Left renal pelvis (tissue), 4 donors: Measurements from ENCODE around the gene TMEM94. TPM values are rescaled to one million over a fixed set of nuclear protein-coding genes. Genes with fewer than 3 reads are reported as not detected.

Source experiments
- DNase-seq, 4 donors: peaks; one replicate each; pipeline ENCODE4 v3.0.0-alpha.2; 2013; ENCODE audit warnings: low read depth in 4 of 4, low spot score in 3 of 4
- polyA plus RNA-seq, 4 donors: library from polyadenylated mRNA; unstranded; fragments of 120-200 nt; gene quantifications; one replicate each; pipeline ENCODE4 v1.2.1, GENCODE V29; 2013; ENCODE audit not compliant: insufficient read length in 4 of 4

TMEM94 gene
- polyA plus RNA-seq, 4 donors = 65.4 to 105 (median 88.2) TPM

DNA sequence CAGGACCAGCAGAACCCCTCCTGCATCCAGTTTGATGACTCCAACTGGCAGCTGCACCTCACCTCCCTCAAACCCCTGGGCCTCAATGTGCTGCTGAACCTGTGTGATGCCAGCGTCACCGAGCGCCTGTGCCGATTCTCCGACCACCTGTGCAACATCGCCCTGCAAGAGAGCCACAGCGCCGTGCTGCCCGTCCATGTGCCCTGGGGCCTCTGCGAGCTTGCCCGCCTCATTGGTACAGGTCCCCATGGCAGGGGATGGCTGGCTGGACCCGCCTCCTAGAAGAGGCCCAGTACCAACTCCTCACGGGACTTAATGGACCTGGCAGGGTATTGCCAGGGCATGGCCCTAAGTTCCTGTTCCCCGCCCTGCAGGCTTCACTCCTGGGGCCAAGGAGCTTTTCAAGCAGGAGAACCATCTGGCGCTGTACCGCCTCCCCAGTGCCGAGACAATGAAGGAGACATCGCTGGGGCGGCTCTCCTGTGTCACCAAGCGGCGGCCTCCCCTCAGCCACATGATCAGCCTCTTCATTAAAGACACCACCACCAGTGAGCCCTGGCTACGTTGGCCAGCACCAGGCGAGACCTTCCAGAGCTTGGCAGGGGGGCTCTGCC lies 36.2 kb downstream of the TMEM94 start:
- no peak for DNase-seq

DNA sequence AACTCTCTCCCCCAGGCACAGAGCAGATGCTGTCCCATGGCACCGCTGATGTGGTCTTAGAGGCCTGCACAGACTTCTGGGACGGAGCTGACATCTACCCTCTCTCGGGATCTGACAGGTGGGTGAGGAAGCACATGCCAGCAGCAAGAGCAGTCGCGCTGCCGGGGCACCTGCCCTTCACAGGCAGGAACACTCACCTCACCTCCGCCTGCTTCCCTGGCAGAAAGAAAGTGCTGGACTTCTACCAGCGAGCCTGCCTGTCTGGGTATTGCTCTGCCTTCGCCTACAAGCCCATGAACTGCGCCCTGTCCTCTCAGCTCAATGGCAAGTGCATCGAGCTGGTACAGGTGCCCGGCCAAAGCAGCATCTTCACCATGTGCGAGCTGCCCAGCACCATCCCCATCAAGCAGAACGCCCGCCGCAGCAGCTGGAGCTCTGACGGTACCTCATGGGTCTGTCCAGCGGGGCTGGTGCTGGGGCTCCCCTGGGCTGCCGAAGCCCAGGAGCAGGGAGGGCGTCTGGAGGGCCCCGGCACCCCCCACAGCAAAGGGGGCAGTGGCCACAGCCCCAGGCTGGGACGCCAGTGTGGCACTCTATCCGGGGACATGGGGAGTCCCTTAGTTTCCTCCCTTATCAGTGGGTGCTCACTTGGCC lies 37.2 kb downstream of the TMEM94 start:
- no peak for DNase-seq

DNA sequence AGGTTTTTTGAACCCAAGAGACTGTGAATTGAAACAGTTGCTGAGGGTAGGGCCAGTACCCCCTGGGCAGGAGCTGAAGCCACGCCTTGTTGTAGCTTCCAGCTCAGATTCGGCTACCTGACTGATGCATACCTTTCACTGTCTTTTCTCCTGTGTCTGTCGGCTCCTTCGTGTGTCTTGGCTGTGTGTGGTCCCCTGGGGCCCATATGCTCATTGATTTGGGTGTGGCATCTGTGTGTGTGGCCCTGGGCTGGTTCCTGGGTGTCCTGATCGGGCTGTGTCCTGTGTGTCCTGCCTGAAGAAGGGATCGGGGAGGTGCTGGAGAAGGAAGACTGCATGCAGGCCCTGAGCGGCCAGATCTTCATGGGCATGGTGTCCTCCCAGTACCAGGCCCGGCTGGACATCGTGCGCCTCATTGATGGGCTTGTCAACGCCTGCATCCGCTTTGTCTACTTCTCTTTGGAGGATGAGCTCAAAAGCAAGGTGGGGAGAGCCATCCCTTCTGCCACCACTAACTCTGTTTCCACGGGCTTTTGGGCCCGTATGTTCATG lies 38.0 kb downstream of the TMEM94 start:
- no peak for DNase-seq

DNA sequence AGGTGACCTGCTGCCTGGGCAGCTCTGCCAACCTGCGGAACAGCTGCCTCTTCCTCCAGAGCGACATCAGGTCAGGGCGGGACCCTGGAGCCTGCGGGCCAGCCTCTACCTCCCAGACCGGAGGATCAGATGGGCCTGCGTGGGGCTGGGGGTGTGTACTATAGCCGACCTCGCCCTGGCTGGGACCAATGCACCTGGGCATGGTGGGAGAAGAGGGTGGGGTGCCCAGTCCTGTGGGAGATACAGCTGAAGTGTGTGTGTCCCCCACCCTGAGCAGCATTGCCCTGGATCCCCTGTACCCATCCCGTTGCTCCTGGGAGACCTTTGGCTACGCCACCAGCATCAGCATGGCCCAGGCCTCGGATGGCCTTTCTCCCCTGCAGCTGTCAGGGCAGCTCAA lies 39.6 kb downstream of the TMEM94 start:
- DNase-seq = no peak

DNA sequence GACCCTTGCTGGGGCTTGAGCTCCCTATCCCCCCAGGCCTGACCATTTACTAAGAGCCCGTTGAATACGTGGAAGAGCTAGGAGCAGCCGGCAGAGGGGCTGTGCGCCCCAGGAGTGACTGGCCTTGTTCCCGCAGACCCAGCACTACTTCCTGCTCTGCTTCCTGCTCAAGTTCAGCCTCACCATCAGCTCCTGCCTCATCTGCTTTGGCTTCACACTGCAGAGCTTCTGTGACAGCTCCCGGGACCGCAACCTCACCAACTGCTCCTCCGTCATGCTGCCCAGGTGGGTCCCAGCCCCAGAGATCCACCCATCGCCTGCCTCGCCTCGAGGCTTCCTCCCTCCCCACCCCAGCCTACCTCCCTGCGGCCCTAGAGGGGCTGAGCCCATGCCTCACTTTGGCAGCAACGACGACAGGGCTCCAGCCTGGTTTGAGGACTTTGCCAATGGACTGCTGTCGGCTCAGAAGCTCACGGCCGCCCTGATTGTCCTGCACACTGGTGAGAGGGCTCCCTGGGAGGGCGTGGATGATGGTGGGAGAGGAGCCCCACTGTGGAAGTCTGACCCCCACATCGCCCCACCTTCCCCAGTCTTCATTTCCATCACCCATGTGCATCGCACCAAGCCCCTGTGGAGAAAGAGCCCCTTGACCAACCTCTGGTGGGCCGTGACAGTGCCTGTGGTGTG lies 41.7 kb downstream of the TMEM94 start:
- DNase-seq = no peak

DNA sequence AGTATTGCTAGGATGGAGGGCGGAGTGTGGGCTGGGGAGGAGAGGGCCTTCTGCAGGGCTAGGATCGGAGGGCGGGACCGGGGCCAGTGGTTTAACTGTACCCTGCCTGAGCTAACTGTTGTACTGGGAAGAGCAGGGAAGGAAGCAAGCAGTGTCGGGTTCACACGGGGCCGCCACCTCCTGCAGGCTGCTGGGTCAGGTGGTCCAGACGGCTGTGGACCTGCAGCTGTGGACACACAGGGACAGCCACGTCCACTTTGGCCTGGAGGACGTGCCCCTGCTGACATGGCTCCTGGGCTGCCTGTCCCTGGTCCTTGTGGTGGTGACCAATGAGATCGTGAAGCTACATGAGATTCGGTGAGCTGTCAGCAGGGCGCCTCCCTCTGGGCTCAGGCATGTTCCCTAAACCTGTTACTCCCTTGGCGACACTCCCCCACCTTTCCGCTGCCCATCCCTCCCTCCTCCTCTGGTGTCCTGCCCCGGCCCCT lies 42.3 kb downstream of the TMEM94 start:
- no peak for DNase-seq

DNA sequence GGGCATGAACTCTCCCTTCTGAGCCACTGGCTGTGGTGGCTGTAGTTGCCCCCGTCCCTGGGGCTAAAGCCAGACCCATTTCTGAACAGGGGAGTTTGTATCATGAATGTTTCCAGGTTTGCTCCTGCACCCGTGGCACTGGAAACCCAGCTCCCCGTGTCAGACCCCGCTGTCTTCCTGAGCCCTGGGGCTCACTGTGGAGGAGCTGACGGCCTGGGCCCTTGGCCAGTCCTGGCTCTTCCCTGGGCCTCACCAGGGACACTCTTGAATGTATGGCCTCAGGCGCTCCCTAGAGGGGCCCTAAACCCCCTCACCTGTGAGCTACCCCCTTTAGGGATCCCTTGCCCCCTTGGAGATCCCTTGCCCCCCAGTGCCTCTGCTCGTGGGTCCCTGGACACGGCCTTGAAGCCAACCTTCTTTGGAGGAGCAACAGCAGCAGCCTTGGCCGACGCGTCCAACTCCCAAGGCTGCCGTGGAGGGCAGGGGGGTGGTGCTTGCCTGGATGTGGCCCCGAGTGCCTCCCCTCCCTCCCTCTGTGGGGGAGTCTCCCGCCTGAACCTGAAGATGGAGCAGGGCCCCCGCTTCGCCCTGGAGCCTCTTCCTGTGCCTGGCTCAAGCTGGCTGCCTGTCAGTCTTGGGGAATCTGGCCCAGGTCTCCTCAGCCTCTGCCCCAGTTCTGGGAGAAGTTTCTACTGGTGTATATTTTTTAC lies 43.0 kb downstream of the TMEM94 start:
- no peak for DNase-seq

DNA sequence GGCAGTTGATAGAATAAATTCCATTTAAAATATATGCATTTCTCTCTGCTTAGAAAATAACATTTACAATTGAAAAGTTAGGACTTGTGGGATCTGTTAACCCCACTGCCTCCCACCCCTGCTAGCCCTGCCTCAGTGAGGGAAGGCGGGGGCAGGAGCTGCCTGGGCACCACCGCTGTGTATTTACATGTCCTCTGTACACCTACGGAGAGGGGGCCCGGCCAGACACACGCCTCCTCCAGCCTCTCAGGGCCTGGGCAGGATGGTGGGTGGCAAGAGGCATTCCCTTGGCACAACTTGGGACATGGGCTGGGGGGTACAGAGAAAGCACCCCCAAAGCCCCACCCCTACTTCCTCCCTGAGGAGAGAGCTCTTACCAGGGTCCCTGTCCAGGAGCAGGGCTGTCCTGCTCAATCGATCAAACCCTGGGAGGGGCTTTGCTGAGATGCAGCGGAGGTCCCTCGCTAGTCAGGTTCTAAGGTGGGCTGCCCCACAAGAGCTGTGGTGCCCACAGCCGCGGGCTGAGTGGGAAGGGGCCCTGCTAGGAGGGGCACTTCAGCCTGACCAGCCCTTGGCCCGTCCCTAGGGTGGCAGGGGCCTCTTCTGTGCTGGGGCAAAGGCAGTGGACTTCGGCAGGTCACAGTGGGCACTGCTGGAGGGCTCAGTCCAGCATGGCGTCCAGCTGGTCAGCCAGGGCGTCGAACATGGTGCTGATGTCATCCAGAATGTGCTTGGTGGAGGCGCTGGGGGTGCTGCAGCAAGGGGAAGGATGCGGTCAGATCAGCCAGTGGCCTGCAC lies 44.2 kb downstream of the TMEM94 start:
- no peak for DNase-seq

DNA sequence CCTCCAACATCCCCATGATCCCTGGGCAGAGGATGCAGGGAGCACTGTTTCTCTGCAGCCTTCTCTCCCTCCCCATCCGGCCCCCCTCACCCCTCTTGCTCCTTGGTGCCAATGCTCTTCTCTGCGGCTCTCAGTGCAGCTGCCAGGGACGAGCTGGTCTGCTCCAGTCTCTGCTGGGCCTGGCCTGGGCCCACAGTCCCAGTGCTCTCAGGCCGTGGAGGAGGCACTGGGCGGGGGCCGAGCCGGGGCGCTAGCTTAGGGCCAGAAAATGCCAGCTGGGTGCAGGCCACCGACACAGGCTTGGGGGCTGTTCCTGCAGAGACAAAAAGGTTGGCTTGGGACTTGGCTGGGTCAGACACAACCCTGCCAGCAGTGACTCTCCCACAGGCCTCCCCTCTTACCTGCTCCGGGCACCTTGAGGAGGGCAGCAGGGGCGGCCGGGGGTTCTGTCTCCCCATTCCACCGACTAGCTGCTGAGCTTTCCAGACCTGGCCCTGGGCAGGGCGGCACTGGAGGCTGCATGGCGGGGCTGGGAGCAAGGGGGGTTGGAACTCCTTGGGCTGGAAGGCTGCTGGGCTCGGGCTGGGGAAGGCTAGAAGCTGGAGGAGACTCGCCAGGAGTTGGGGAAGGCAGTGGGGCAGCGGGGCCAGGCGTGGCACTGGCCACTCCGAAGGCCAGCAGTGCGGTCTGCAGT lies 45.1 kb downstream of the TMEM94 start:
- DNase-seq = no peak

DNA sequence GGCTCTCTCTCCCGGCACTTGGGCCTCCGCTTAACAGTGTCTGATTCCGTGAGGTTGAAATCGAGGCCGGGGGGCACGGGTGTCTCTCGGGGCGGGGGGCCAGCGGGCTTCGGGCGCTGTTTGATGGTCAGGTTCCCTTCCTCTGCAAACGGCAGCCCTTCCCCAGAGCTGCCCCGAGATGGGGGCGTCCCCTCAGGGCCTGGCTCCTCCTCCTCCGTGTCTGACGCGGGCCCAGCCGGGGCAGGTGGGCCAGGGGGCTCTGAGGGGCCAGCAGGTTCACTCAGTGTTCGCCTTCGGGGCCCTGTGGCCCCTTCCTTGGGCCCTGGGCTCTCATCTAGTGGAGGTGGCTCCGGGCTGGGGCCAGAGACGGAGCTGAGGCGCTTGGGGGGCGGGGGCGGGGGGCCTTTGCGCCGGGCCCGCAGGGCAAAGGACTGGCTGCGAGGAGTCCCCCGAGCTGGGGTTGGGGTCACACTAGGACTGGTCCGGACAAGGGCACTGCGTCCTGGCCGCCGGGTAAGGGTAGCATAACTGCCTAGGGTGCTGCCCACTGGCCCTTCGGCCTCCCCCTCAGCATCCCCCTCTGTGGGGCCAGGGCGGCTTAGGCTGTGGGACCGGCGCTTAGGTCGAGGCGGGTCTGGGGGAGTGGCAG lies 45.8 kb downstream of the TMEM94 start:
- DNase-seq = no peak

DNA sequence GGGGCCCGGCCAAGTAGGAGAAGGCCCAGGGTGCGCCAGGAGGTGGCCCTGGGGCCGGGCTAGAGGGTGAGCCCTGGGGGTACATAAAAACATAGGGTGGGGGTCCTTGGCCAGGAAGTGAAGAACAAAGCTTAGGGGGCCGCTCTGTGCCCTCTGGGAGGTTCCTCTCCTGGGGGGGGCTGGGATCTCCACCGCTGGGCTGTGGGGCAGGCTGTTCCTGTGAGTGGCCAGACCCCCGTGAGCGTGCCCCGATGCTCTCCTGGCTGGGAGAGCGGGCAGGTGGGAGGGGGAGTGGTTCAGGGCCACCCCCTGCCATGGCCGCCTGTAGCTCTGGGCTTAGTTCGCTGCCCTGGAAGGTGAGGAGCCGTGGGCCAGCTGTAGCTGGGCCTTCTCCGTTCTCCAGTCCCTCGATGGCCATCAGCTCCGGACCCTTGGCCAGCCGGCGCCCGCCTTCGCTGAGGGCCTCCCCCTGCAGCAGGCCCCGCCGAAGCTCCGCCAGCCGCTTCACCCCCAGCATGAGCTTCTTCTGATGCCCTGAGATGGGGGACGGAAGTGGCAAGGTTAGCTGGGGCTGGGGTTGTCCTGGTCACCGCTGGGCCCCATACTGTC lies 46.4 kb downstream of the TMEM94 start:
- no peak for DNase-seq

DNA sequence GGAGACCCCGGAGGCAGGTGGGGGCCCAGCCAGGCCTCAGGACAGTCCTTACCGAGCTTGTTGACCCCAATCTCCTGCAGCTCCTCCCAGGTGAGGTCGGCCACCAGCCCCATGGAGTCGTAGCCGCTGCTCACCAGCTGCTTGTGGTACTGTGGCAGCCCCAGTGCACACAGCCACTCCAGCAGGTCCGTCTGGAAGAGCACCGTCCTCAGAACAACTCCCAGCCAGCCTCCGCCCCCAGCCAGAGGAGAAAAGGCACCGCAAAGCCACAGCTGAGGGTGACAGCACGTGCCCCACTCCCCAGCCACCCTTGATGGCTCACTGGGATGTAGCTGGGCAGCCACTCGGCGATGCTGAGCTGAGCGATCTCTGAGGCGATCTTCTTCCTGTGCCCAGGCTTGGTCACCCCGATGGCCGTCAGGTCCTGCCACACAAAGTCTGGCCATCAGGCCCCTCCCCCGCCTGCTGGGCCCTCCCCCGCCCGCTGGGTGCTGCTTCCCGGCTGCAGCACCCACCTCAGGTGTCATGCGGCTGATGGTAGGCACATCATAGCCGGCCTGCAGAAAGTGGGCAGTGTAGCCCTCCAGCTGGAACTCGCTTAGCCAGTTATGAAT lies 47.0 kb downstream of the TMEM94 start:
- DNase-seq = no peak

DNA sequence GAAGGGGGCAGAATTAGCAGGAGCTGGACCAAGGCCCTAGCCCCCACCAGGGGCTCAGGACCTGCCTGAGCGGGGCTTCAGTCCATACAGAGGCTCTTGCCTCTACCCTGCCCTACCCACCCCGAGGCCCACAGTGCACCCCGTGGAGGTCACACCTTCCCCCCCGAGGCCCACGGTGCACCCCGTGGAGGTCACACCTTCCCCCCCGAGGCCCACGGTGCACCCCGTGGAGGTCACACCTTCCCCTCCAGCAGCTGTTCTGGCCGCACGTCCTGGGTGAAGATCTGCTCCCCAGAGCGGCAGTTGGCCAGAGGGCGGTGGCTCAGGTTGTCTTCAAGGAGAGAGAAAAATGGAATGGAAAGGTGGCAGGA lies 47.5 kb downstream of the TMEM94 start:
- DNase-seq = no peak

DNA sequence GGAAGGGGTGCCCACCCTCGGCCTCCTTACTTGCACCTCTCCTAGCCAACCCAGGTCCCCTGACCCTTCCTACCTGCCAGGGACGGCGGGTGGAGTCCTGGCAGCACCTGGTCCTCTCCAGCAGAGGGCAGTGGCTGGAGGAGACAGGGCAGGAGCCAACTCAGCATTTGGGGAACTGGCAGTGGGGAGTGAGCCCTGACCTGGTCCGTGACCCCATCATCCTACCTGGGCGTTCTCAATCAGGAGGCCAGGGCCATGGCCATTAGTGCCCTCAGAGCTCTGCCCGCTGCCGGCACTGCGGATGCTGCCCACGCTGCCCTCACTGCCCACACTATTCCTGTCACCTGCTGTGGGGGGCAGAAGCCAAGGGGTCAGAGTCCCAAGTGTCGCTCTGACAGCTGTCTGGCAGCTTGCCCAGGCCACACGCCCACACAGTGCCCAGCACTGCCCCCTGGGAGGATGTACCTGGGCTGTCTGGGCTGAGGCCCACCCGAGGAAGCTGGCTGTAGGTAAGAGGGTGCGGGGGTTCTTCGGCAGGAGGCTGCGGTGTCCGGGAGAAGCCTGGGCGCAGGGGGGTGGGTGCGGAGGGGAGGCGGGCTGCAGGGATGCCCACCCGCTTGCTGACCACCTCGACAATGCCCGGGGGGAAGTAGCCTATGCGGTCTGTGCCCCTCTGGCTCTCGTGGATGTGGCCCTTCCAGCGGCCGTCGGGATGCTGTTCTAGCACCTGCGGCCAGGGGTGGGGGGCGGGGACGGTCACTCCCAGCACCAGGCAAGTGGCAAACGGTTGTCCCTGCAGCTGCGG lies 48.1 kb downstream of the TMEM94 start:
- no peak for DNase-seq

DNA sequence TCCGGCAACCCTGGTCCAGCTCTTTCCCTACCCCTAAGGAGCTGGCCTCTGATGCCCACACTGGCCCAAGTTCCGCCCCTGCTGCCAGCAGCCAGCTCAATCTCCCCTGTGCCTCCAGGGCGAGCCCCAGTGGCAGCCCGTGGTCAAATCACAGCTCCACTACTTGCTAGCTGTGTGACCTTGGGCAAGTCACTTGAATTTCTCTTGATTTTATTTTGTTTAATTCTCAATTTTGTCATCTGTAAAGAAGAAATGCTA lies 48.6 kb downstream of the TMEM94 start:
- DNase-seq = no peak

DNA sequence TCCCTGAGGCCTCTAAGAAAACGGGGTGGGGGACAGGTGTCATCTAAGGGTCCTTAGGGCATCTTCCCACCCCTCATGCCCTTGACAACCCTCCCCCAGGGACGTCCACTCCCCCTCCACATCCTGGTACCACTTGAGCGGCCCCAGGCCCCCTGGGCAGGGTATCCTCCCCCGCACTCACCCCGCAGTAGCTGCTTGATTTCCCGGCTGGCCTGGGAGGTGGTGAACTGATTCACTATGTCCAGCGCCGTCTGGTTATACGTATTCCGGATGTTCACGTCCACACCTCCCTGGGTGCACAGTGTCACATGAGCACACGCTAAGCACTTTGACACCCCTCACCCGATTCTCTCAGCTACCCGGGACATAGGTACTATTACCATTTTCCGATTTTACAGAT lies 49.2 kb downstream of the TMEM94 start:
- DNase-seq = no peak

DNA sequence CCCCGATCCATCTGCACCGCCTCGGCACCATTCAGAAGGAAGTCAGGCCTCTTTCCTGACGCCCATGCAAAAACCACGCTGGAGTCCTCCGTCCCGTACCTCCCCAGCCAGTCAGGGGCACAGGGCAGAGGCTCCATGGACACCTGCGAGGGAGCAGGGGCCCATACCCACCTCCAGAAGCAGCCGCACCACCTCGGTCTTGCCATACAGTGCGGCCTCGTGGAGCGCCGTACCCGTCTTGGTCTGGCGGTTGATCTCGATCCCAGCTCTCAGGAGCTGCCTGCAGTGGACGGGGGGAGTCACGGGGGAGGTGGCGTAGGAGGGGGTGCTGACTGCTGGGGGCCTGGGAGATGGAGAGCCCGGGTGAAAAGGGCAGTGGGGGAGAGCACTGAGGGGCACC lies 49.7 kb downstream of the TMEM94 start:
- no peak for DNase-seq

DNA sequence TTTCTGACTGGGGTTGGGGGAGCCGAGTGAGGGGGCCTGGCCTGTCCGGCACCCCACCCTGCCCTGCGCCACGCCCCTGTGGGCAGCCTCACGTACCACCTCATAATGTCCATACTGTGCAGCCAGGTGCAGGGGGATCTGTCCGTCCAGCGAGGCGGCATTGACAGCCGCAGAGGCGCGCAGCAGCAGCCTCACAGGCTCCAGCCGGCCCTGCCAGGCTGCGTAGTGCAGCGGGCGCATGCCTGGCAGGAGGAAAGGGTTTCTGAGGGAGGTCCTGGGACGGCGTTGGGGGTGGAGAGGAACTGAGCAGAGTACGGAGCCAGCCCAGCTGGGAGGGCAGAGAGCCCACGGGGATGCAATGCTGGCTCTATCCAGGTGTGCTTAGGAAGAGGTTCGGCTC lies 50.5 kb downstream of the TMEM94 start:
- no peak for DNase-seq
